Mesodermal cell (in vitro differentiated cells): ENCODE data around the gene MECR.
"Not testable (repeated sequence)": the region's sequence is repeated elsewhere in the genome, so short reads cannot be mapped to it uniquely, and the experiment has no call there.

Source experiments
- H3K27ac ChIP-seq: 2 replicates; pipeline ENCODE4 v1.7.0; 2013; ENCODE audit warnings: mild to moderate bottlenecking, low read depth, low read length, moderate library complexity; ENCODE audit not compliant: severe bottlenecking
- H3K36me3 ChIP-seq: 2 replicates; pipeline ENCODE4 v1.7.1; 2013; ENCODE audit warnings: mild to moderate bottlenecking, low read length, moderate library complexity; ENCODE audit not compliant: control insufficient read depth, insufficient read depth
- H3K4me1 ChIP-seq: one replicate; pipeline ENCODE4 v1.7.1; 2013; ENCODE audit warnings: mild to moderate bottlenecking, low read length; ENCODE audit not compliant: insufficient read depth, control insufficient read depth, poor library complexity, severe bottlenecking
- H3K4me3 ChIP-seq: 2 replicates; pipeline ENCODE4 v1.7.0; 2013; ENCODE audit warnings: low read length, control low read depth, mild to moderate bottlenecking; ENCODE audit not compliant: insufficient read depth, poor library complexity, severe bottlenecking; ENCODE audit errors: extremely low read depth
- H3K9me3 ChIP-seq: 2 replicates; pipeline ENCODE4 v1.7.1; 2013; ENCODE audit warnings: mild to moderate bottlenecking, low read length, moderate library complexity; ENCODE audit not compliant: control insufficient read depth
- WGBS, 2 experiments: methylation state at CpG; one replicate each; pipeline ENCODE4 v1.1.5; 2013; ENCODE audit warnings: missing lambda C conversion rate in 2 of 2; ENCODE audit not compliant: insufficient coverage in 2 of 2; 5-methylcytosine and 5-hydroxymethylcytosine counted together

MECR gene

DNA sequence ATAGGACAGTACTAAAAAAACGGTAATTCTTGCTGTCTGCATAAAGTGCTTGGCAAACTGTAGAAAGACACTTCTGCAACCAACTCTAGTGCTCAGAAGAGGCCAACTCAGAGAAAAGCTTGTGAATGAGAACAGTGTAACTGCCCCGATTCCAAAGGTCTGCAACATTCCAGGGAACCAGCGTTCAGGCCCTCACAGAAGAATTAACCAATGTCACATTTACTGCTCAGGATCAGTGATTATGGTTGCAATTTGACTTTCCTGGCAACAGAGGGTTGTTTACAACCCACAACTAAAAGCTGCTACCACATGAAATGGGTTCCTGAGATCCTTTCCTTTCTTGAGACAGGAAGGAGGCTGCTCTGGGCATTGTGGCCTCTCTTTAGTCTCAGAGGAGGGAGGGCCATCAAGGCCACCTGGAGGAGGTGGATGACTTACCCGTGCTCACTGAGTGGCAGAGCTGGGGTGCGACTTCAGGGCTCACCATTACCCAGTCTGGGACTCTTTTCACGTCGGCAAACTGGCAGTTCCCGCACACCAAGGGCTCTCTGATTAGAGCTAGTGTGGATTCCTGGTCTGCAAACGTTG lies 64.3 kb downstream of the MECR start:
- Histone ChIP-seq H3K9me3 (no peaks in the 10 kb centered on the region), H3K4me1 (peaks cover 44% of the 10 kb centered on the region), H3K27ac (peak overlapping the region; percentile 55), H3K4me3 (no peak overlapping the region), H3K36me3 (peaks cover 94% of the 10 kb centered on the region)
- 81 to 86% methylated on average over 5 to 9 of the region's 9 CpGs for WGBS, 2 experiments

DNA sequence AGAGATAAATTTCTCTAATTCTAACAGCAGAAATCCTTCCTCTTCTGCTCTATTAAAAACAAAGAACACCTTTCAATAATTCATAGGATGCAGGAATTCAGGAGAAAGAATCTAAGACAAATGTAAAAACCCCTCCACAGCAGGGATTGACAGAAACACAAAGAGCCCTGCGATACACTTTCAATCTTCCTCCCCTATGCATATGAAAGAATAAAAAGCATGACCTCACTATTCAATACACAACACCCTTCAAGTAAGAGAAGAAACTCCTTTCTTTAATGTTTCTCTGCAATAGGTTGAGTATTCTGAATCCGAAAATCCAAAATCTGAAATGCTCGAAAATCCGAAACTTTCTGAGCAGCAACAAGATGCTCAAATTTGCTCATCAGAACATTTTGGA lies 66.1 kb downstream of the MECR start:
- Histone ChIP-seq H3K4me1 (peaks cover 46% of the 10 kb centered on the region), H3K36me3 (peaks cover 95% of the 10 kb centered on the region), H3K4me3 (no peak overlapping the region), H3K27ac (no peak overlapping the region), H3K9me3 (no peaks in the 10 kb centered on the region)
- WGBS, 2 experiments: 70 to 83% methylated on average over 2 to 4 of the region's 4 CpGs

DNA sequence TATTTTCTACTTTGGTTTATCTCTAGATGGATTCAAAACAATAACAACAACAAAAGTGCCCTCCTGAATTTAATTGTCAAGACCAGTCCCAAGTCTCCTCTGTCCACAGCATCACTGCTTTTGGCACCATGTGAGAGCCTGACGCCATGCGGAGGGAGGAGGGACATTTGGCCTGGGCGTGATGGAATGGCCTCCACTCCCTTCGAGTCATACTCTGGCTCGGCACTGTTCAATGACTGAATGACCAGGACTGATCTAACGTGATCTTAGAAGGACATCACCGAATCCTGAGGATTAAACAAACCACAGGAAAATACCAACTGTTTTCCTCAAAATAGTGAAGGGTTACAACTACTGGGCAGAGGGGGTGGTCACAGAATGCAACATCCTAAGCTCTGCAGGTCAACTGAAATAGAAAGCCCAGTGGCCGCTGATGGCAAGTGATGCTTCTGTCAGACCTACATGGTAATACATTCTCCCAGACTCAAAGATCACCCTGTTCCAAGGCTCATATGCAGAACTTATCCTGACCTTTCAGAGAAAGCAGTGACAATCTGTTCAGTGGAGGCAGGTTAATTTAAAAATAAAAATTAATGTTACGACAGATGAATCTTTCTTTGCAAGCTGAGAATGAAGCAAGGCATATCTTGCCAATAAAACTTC lies 68.1 kb downstream of the MECR start:
- peaks cover 95% of the 10 kb centered on the region for H3K36me3 ChIP-seq
- H3K4me3 ChIP-seq: no peak overlapping the region
- 97 to 100% methylated on average over 5 of the region's 9 CpGs for WGBS, 2 experiments
- H3K4me1 ChIP-seq: peaks cover 55% of the 10 kb centered on the region
- H3K9me3 ChIP-seq: no peaks in the 10 kb centered on the region
- peak overlapping the region; percentile 36 for H3K27ac ChIP-seq

DNA sequence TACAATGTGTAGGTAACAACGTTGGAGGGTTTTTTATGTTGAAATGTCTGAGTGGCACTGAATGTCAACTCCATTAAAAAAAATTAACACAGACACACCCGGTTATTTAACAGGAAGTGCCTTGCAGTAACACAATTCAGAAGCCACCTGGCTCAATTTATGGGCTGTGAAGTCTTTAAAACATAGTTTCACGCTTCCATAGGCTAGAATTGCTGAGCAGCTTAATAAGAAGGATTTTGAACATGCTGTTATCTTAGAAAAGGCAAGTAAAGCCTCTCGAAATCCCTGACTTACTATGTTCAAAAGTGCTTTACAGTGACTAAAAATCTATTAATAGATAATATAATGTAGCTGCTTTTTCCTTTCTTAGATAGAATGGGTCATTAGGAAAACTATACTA lies 68.7 kb downstream of the MECR start:
- peaks cover 60% of the 10 kb centered on the region for H3K4me1 ChIP-seq
- peaks cover 90% of the 10 kb centered on the region for H3K36me3 ChIP-seq
- peak overlapping the region; percentile 13 for H3K27ac ChIP-seq
- WGBS, 2 experiments: 92 to 94% methylated on average over 2 of the region's 4 CpGs
- H3K9me3 ChIP-seq: no peaks in the 10 kb centered on the region
- no peak overlapping the region for H3K4me3 ChIP-seq

DNA sequence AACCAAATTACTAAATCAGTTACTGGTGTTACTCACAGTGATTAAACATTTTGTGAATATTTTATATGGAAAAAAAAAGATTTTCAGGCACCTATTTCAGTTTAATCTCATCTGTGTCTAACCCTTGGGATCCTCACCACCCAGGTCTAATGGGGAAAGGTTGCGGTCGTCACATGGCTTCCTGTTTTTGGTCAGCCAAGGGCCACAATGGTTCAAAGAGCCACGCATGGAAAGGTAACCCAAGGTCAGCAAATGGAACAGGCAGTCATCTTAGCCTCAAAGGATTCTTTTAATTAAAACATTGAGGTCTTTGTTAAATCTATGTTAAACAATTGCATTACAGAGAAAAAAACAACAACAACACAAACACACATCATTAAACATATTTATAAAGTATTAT lies 71.0 kb downstream of the MECR start:
- H3K27ac ChIP-seq: no peak overlapping the region

DNA sequence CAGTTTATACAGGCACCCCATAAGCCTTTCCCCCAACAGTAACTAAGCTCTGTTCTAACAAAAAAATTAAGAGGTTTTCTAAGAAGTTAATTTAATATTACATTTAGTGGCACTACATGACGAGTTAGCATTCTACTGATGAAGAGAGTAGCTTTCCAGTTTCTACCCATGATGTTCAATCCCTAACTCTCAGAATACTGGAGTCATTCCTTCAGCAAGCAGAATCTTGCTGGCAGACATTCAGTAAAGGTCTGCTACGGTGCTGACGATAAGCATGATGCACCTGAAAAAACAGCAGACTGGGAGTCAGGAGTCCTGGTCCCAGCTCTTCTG lies 73.5 kb downstream of the MECR start:
- Histone ChIP-seq H3K36me3 (peaks cover 82% of the 10 kb centered on the region), H3K27ac (peak overlapping the region; percentile 97), H3K4me1 (peaks cover 31% of the 10 kb centered on the region), H3K9me3 (no peaks in the 10 kb centered on the region), H3K4me3 (no peak overlapping the region)
- WGBS, 2 experiments: 88 to 93% methylated on average over 2 of the region's 3 CpGs

More for the DNA sequence above, 71.0 kb downstream of the MECR start:
- Histone ChIP-seq H3K36me3 (peaks cover 82% of the 10 kb centered on the region), H3K4me3 (no peak overlapping the region), H3K9me3 (no peaks in the 10 kb centered on the region), H3K4me1 (peaks cover 51% of the 10 kb centered on the region)
- WGBS, 2 experiments: 100% methylated on average over 2 of the region's 3 CpGs; no CpG with 5 or more reads in 1 of the 2 experiments

DNA sequence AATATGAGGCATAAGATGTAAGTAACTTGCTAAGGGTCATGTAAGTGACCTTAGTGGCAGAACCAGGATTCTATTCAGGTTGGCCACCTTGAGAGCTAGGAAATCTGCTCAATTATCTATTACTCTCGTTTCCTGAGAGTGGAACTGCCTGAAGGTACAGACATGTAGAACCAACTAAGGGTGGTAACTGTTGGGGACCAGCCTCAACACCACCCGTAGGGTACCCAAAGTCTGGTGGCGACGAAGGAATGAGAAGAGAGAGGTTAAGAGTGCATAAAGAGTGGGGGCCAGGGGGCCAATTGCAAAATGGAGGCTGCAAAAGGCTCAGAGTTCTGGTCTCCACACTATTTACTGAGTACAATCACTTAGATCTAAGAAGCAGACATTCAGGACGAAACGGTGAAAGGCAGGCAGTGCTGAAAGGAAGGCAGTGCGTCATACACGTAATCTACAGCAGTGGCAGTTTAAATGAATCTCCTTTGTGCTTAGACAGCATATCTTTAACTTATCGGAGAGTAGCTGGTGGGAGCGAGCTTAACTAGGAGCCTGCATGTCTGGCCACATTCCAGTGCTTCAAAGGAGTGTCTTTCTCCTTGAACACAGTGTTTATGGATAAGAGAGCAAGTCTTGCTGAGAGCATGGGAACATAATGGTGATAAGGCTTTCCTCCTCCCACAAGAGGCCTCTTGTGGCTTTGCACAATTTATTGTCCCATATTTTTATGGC lies 74.0 kb downstream of the MECR start:
- Histone ChIP-seq H3K4me3 (no peak overlapping the region), H3K36me3 (peaks cover 83% of the 10 kb centered on the region), H3K4me1 (peaks cover 26% of the 10 kb centered on the region), H3K9me3 (no peaks in the 10 kb centered on the region), H3K27ac (peak overlapping the region; percentile 97)
- WGBS, 2 experiments: 49 to 71% methylated on average over 6 to 10 of the region's 10 CpGs

DNA sequence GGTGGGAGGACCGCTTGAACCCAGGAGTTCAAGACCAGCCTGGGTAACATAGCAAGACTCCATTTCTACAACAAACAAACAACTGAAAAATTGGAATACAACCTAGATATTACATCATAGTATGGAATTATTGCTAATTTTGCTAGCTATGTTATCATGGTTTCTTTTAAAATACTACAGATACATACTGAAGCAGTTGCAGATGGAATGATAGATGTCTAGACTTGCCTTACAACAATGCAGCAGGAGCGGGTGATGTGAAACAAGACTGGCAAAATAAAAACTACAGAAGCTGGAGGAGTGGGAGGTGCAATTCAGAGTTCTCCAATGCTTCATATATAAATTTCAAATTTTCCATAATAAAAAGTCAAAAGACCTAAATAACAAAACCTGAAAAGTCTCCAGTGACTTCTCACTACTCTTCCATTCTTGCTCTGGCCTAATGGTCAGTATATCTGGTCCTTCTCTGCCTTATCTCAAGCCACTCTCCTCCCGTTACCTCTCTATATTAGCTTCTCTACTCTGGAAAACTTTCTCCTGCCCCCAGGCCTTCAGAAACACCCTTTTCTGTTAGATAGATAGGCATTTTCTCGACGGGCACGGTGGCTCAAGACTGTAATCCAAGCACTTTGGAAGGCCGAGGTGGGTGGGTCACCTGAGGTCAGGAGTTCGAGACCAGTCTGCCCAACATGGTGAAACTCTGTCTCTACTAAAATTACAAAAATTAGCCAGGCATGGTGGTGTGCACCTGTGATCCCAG lies 78.5 kb downstream of the MECR start:
- 87 to 98% methylated on average over 6 of the region's 8 CpGs for WGBS, 2 experiments
- H3K4me3 ChIP-seq: no peak overlapping the region
- peaks cover 90% of the 10 kb centered on the region for H3K36me3 ChIP-seq
- H3K9me3 ChIP-seq: no peaks in the 10 kb centered on the region
- peaks cover 6% of the 10 kb centered on the region for H3K4me1 ChIP-seq
- H3K27ac ChIP-seq: no peak overlapping the region

DNA sequence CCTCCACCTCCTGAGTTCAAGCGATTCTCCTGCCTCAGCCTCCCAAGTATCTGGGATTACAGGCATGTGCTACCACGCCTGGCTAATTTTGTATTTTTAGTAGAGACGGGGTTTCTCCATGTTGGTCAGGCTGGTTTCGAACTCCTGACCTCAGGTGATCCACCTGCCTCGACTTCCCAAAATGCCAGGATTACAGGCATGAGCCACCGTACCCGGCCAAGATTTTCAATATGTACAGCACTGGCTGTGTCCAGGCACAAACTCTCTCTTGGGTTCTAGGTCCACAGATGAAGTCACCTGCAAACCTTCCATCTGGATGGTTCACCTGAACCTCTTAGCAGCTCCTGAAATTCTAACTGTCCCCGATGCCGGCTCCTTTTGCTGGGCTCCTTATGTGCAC lies 80.4 kb downstream of the MECR start:
- H3K9me3 ChIP-seq, H3K4me3 ChIP-seq, H3K4me1 ChIP-seq, H3K27ac ChIP-seq: not testable (repeated sequence)
- peaks cover 100% of the 10 kb centered on the region for H3K36me3 ChIP-seq
- WGBS, 2 experiments: 92% methylated on average over 9 of the region's 9 CpGs

DNA sequence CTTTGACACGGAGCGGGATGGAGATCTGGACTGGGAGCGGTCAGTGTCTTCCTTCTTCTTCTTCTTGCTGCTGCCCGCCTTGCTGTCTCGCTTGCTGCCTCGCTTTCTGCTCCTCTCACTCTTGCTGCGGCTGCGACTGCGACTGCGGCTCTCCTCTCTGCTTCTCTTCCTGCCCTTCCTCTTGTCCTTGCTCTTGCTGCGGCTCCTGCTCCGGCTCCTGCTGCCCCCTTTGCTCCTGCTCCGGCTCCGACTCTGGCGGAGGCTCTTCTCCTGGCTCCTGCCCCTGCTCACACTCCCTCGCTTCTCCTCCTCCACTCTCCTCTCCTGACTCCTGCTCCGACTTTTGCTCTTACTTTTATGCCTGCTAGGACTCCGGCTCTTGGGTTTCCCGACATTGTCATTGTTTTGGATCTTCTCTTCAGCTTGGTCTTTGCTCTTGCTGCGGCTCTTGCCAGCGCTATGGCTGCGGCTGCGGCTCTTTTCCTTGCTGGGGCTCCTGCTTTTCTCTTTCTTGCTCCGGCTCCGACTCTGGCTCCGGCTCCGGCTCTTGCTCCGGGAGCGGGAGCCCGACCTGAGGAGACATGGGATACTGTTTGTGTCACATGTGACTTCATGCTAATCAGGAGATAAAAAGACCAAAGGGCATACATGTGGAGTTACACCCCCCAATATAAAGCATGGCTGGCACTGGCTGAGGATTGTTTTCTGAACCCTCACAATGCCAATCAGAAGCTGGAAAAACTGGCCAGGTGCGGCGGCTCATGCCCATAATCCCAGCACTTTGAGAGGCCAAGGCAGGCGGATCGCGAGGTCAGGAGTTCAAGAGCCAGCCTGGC lies 81.9 kb downstream of the MECR start:
- Histone ChIP-seq H3K4me3 (no peak overlapping the region), H3K36me3 (peaks cover 93% of the 10 kb centered on the region), H3K9me3 (no peaks in the 10 kb centered on the region), H3K27ac (no peak overlapping the region), H3K4me1 (no peaks in the 10 kb centered on the region)
- WGBS, 2 experiments: 95 to 99% methylated on average over 30 to 31 of the region's 35 CpGs
